Measurements from ENCODE around the gene GABBR1.

The GABBR1 gene

DNA sequence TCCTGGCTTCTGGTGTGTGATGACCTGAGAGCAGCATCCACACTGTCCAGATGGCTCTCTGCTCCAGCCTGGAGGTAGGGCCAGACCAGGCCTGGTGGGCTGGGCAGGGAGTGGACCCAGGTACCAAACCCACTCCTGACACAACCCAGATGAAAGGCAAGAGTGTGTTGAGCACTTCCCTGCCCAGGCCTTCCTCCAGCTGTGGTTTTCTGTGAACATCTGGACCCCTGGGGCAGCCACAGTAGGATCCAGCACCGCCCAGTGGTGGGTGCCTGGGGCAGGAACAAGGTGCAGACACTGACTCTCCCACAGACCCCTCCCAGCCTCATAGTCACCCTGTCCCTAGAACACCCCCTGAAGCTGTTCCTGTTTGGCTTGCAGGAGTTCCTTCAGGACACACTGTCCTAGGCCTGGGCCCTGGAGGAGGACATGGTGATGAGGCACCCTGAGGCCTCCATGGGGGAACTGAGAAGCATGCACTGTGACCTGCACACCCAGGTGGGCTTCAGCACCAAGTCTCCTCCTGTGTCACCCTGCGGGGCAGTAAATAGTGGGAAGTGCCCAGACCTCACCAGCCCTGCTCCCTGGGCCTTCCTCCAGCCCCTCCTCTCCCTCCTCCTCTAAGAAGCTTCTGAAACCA, 102.2 kb downstream of the GABBR1 start:
- no peaks in the 10 kb centered on the region for H3K36me3 ChIP-seq (ENCODE audit: insufficient read depth)
- H3K4me1 ChIP-seq (ENCODE audit: low read depth, poor library complexity, severe bottlenecking), result no peaks in the 10 kb centered on the region
- no peaks in the 10 kb centered on the region for H3K27me3 ChIP-seq (ENCODE audit: insufficient read depth, low read depth)
- no peak overlapping the region for H3K4me2 ChIP-seq
- no peak overlapping the region for H3K4me3 ChIP-seq (IDR thresholded peaks at IDR 0.05; ENCODE audit: insufficient read depth, low read depth, low read length)
- H3K9ac ChIP-seq, result no peak overlapping the region
- H4K20me1 ChIP-seq (ENCODE audit: insufficient read depth), result no peaks in the 10 kb centered on the region
- no peak overlapping the region for H3K27ac ChIP-seq
- H3K79me2 ChIP-seq (ENCODE audit: insufficient read depth, low read depth), result no peaks in the 10 kb centered on the region
- TF ChIP-seq, protein P1, sequence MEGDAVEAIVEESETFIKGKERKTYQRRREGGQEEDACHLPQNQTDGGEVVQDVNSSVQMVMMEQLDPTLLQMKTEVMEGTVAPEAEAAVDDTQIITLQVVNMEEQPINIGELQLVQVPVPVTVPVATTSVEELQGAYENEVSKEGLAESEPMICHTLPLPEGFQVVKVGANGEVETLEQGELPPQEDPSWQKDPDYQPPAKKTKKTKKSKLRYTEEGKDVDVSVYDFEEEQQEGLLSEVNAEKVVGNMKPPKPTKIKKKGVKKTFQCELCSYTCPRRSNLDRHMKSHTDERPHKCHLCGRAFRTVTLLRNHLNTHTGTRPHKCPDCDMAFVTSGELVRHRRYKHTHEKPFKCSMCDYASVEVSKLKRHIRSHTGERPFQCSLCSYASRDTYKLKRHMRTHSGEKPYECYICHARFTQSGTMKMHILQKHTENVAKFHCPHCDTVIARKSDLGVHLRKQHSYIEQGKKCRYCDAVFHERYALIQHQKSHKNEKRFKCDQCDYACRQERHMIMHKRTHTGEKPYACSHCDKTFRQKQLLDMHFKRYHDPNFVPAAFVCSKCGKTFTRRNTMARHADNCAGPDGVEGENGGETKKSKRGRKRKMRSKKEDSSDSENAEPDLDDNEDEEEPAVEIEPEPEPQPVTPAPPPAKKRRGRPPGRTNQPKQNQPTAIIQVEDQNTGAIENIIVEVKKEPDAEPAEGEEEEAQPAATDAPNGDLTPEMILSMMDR (conservative IDR thresholded peaks at IDR 0.05; ENCODE audit: low read depth, low read length), result no peak
- no peak overlapping the region for H2AFZ ChIP-seq (ENCODE audit: low read depth)

DNA sequence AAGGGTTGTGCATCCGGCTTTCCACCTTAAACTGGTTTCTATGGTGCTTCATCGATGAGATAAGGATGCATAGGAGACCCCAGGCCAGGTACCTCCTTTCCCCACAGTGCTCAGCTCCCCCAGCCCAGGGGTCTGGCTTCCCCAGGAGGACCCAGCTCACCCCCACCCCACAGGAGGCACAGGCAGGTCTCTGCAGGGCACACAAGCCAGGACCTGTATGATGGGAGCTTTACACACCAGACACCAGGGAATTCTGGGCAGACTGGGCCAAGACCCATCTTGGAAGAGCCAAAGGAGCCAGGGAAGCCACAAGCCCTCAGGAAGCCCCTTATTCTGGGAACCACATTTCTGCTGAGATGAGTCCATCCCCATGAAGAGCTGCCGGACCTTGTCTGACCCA, 103.0 kb downstream of the GABBR1 start:
- Histone ChIP-seq H3K4me1 (ENCODE audit: low read depth, poor library complexity, severe bottlenecking) (no peaks in the 10 kb centered on the region), H2AFZ (ENCODE audit: low read depth) (no peak overlapping the region), H3K4me2 (no peak overlapping the region), H4K20me1 (ENCODE audit: insufficient read depth) (no peaks in the 10 kb centered on the region), H3K27ac (no peak overlapping the region), H3K9ac (no peak overlapping the region), H3K36me3 (ENCODE audit: insufficient read depth) (no peaks in the 10 kb centered on the region), H3K27me3 (ENCODE audit: insufficient read depth, low read depth) (no peaks in the 10 kb centered on the region), H3K79me2 (ENCODE audit: insufficient read depth, low read depth) (no peaks in the 10 kb centered on the region), H3K4me3 (IDR thresholded peaks at IDR 0.05; ENCODE audit: insufficient read depth, low read depth, low read length) (no peak overlapping the region)
- TF ChIP-seq, protein P1 (conservative IDR thresholded peaks at IDR 0.05; ENCODE audit: low read depth, low read length), result no peak

DNA sequence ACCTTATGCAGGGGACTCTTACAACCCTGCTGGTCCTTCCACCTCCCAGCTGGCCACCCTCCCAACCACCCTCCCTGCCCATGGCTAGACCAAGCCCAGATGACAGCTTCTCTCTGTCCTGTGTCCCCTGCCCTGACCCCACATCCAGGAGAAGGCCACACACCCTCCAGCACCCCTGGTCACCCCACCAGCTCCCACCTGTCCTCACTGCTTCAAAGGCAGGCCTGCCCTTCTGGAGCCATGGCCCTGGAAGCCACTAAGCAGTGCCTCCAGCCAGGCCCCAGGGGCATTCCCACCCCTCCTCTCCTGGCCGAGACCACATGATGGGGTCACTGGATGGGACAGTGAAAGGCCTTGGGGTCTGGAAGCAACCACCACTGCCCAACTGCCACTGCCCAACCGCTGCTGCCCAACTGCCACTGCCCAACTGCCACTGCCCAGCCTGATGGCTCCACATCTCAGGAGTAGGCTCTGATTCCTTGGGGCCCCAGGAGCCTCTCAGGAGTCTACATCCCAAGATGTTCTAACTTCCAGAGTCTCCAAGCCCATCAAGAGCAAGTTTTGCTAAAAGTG, 103.9 kb downstream of the GABBR1 start:
- no peak overlapping the region for H3K4me2 ChIP-seq
- H3K79me2 ChIP-seq (ENCODE audit: insufficient read depth, low read depth), result no peaks in the 10 kb centered on the region
- no peaks in the 10 kb centered on the region for H3K4me1 ChIP-seq (ENCODE audit: low read depth, poor library complexity, severe bottlenecking)
- no peaks in the 10 kb centered on the region for H3K27me3 ChIP-seq (ENCODE audit: insufficient read depth, low read depth)
- no peaks in the 10 kb centered on the region for H4K20me1 ChIP-seq (ENCODE audit: insufficient read depth)
- H2AFZ ChIP-seq (ENCODE audit: low read depth), result no peak overlapping the region
- no peak overlapping the region for H3K4me3 ChIP-seq (IDR thresholded peaks at IDR 0.05; ENCODE audit: insufficient read depth, low read depth, low read length)
- TF ChIP-seq, protein P1 (conservative IDR thresholded peaks at IDR 0.05; ENCODE audit: low read depth, low read length), result no peak
- no peak overlapping the region for H3K27ac ChIP-seq
- no peak overlapping the region for H3K9ac ChIP-seq
- H3K36me3 ChIP-seq (ENCODE audit: insufficient read depth), result no peaks in the 10 kb centered on the region

DNA sequence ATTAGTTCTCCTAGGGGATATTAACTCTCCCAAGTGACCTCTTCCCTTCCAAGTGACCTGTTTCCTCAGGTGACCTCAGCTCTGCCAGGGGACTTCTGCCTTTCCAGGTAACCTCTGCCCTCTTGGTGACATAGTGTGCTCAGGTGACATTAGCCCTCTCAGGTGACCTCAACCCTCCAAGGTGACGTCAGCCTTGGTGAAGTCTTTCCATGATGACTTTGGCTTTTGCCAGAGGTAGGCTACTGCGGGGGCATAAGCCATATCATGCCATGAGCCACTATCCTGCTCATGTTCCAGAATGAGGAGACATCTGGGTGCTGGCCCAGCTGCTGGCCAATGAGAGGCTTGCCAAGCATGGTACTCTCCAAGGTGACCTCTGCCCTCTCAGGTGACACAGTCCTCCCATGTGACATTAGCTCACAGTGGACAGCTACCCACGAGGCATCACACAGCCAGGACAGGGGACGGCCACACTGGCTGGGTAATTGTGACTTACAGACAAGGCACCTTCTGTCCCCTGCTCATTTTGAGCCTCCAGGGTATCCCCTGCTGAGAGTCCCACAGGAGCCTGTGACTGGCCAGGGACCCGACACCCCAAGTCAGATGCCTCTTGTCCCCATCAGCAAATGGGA, 104.6 kb downstream of the GABBR1 start:
- no peaks in the 10 kb centered on the region for H4K20me1 ChIP-seq (ENCODE audit: insufficient read depth)
- no peak overlapping the region for H2AFZ ChIP-seq (ENCODE audit: low read depth)
- TF ChIP-seq, protein P1 (conservative IDR thresholded peaks at IDR 0.05; ENCODE audit: low read depth, low read length), result no peak
- H3K4me3 ChIP-seq (IDR thresholded peaks at IDR 0.05; ENCODE audit: insufficient read depth, low read depth, low read length), result no peak overlapping the region
- H3K9ac ChIP-seq, result no peak overlapping the region
- H3K27ac ChIP-seq, result no peak overlapping the region
- H3K27me3 ChIP-seq (ENCODE audit: insufficient read depth, low read depth), result no peaks in the 10 kb centered on the region
- H3K36me3 ChIP-seq (ENCODE audit: insufficient read depth), result no peaks in the 10 kb centered on the region
- no peak overlapping the region for H3K4me2 ChIP-seq
- H3K4me1 ChIP-seq (ENCODE audit: low read depth, poor library complexity, severe bottlenecking), result peaks cover 1% of the 10 kb centered on the region
- H3K79me2 ChIP-seq (ENCODE audit: insufficient read depth, low read depth), result no peaks in the 10 kb centered on the region

Data from KMS-11 (cell line).